ENCODE data around the gene HTT. TPM values are rescaled to one million over a fixed set of nuclear protein-coding genes. Genes with fewer than 3 reads are reported as not detected.
"Not testable (repeated sequence)": the region's sequence is repeated elsewhere in the genome, so short reads cannot be mapped to it uniquely, and the experiment has no call there.

The HTT gene
- total RNA-seq, 2 experiments from 2014 or later: 52.5 to 55.7 TPM

- ChIA-PET POLR2A (interaction anchor here (0.6 kb wide), 3 partner anchors 19 to 834 kb away, joined by 3 to 4 read pairs (median 3); no protein-coding TSS in a partner anchor), CTCF (interaction anchor here (0.8 kb wide), 1 partner anchor 64 kb away, joined by 3 read pairs; no protein-coding TSS in a partner anchor)
Observed at GRCh38 chr4:3073158-3074077, 1.1 kb upstream of the HTT start.

DNA sequence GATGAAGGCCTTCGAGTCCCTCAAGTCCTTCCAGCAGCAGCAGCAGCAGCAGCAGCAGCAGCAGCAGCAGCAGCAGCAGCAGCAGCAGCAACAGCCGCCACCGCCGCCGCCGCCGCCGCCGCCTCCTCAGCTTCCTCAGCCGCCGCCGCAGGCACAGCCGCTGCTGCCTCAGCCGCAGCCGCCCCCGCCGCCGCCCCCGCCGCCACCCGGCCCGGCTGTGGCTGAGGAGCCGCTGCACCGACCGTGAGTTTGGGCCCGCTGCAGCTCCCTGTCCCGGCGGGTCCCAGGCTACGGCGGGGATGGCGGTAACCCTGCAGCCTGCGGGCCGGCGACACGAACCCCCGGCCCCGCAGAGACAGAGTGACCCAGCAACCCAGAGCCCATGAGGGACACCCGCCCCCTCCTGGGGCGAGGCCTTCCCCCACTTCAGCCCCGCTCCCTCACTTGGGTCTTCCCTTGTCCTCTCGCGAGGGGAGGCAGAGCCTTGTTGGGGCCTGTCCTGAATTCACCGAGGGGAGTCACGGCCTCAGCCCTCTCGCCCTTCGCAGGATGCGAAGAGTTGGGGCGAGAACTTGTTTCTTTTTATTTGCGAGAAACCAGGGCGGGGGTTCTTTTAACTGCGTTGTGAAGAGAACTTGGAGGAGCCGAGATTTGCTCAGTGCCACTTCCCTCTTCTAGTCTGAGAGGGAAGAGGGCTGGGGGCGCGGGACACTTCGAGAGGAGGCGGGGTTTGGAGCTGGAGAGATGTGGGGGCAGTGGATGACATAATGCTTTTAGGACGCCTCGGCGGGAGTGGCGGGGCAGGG lies 568 bp downstream of the HTT start:
- ChIA-PET CTCF (interaction anchor here (0.6 to 0.7 kb wide), 2 partner anchors 47 to 60 kb away, joined by 3 read pairs; no protein-coding TSS in a partner anchor), POLR2A (interaction anchor here (0.6 kb wide), 2 partner anchors 33 to 278 kb away, joined by 3 read pairs; no protein-coding TSS in a partner anchor)

DNA sequence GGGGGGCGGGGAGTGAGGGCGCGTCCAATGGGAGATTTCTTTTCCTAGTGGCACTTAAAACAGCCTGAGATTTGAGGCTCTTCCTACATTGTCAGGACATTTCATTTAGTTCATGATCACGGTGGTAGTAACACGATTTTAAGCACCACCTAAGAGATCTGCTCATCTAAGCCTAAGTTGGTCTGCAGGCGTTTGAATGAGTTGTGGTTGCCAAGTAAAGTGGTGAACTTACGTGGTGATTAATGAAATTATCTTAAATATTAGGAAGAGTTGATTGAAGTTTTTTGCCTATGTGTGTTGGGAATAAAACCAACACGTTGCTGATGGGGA lies 1.1 kb downstream of the HTT start:
- POLR2A ChIA-PET: no interaction called here
- CTCF ChIA-PET: interaction anchor here (0.7 kb wide), 1 partner anchor 46 kb away, joined by 3 read pairs; no protein-coding TSS in a partner anchor

- ChIA-PET POLR2A (no interaction called here), CTCF (no interaction called here)
Observed at GRCh38 chr4:3077796-3078195, 3.3 kb downstream of the HTT start.

DNA sequence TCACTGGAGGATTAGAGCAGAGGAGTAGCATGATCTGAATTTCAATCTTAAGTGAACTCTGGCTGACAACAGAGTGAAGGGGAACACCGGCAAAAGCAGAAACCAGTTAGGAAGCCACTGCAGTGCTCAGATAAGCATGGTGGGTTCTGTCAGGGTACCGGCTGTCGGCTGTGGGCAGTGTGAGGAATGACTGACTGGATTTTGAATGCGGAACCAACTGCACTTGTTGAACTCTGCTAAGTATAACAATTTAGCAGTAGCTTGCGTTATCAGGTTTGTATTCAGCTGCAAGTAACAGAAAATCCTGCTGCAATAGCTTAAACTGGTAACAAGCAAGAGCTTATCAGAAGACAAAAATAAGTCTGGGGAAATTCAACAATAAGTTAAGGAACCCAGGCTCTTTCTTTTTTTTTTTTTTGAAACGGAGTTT lies 5.2 kb downstream of the HTT start:
- CTCF ChIA-PET: interaction anchor here (0.7 kb wide), 1 partner anchor 715 kb away, joined by 3 read pairs; no protein-coding TSS in a partner anchor

DNA sequence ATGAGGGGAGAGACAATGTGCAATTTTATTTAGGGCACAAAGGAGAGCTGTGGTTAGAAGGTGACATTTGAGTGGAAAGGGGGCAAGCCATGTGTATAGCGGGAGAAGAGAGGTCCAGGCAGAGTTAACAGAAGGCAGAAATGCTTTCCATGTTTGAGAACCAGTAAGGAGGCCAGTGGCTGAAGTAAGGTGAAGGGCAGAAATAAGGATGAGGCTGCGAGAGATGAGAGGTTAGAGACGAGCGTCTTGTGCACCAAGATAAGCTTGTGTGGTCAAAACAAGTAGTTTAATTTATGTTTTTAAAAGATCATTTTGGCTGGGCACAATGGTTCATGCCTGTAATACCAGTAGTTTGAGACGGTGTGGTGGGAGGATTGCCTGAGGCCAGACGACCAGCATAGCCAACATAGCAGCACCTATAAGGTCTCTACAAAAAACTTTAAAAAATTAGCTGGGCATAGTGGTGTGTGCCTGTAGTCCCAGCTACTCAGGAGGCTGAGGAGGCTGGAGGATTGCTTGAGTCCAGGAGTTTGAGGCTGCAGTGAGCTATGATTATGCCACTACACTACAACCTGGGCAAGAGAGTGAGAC lies 8.5 kb downstream of the HTT start:
- ChIA-PET POLR2A (interaction anchor here (0.6 kb wide), 1 partner anchor 129 kb away, joined by 4 read pairs; no protein-coding TSS in a partner anchor), CTCF (interaction anchor here (1.3 kb wide), 1 partner anchor 24 kb away, joined by 3 read pairs; no protein-coding TSS in a partner anchor)

More for the DNA sequence above, 5.2 kb downstream of the HTT start:
- POLR2A ChIA-PET: no interaction called here

GRCh38 chr4:3083732-3084131 lies 9.3 kb downstream of the HTT start:
- CTCF ChIA-PET: interaction anchor here (1.3 kb wide), 1 partner anchor 23 kb away, joined by 3 read pairs; no protein-coding TSS in a partner anchor
- POLR2A ChIA-PET: no interaction called here

GRCh38 chr4:3085948-3086670 lies 11.6 kb downstream of the HTT start:
- ChIA-PET CTCF (no interaction called here), POLR2A (no interaction called here)

DNA sequence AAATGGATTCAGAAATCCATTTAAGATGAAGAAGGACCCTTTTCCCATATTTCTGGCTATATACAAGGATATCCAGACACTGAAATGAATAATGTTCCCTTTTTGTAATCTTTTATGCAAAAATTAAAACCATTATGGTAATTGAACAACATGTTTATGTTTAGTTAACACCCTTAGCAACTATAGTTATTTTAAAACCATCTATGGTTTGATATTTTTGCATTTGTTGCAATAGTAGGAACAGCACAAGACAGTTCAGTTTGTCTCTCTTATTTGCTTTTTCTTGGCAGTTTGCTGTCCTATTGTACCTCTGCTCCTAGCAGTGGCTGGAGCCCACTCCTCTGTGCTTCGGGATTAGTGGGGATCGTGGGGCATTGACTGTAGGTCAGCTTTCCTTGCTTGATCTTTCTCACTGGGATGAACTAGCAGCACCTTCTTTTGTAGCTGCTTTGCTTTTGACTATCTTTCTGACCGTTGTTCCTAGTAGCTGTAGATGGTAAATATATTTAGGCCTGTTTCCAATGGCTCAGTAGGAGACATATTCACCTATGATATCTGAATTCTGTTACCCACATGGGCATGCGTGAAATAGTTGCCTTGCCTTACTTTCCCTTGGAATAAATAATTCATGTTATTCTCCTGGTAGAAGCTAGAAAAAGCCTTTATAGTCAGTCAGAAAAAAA lies 12.8 kb downstream of the HTT start:
- POLR2A ChIA-PET: no interaction called here
- CTCF ChIA-PET: no interaction called here

GRCh38 chr4:3091464-3091863 lies 17.0 kb downstream of the HTT start:
- POLR2A ChIA-PET: no interaction called here

DNA sequence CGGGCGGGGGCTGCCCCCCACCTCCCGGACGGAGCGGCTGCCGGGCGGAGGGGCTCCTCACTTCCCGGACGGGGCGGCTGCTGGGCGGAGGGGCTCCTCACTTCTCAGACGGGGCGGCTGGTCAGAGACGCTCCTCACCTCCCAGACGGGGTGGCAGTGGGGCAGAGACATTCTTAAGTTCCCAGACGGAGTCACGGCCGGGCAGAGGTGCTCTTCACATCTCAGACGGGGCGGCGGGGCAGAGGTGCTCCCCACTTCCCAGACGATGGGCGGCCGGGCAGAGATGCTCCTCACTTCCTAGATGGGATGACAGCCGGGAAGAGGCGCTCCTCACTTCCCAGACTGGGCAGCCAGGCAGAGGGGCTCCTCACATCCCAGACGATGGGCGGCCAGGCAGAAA lies 20.2 kb downstream of the HTT start:
- CTCF ChIA-PET, POLR2A ChIA-PET: not testable (repeated sequence)

More at GRCh38 chr4:3091464-3091863, 17.0 kb downstream of the HTT start:
- CTCF ChIA-PET: no interaction called here

DNA sequence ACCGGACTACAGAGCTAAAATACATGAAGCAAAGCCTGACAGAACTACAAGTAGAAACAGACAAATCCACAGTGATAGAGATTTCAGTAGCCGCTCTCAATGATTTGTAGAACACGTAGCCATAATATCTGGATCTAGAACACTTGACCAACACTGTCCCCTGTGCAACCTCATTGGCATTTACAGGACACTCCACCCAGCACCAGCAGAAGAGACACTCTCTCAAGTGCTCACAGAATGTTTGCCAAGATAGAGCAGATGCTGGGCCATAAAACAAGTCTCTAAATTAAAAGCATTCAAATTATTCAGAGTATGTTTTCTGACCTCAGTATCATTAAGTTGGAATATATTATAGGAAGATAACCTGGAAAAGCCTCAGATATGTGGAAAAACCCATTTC lies 21.7 kb downstream of the HTT start:
- ChIA-PET POLR2A (no interaction called here), CTCF (no interaction called here)

GRCh38 chr4:3098346-3098745 lies 23.9 kb downstream of the HTT start:
- POLR2A ChIA-PET: no interaction called here
- CTCF ChIA-PET: no interaction called here

GRCh38 chr4:3106339-3107186 lies 32.1 kb downstream of the HTT start:
- ChIA-PET POLR2A (no interaction called here), CTCF (interaction anchor here (0.6 to 1.5 kb wide), 9 partner anchors 17 to 1921 kb away, joined by 3 to 6 read pairs (median 3); no protein-coding TSS in a partner anchor)

GRCh38 chr4:3107271-3107670 lies 32.8 kb downstream of the HTT start:
- ChIA-PET CTCF (interaction anchor here (0.6 to 1.5 kb wide), 10 partner anchors 16 to 1922 kb away, joined by 3 to 6 read pairs (median 3); no protein-coding TSS in a partner anchor), POLR2A (no interaction called here)

GRCh38 chr4:3107691-3108121 lies 33.2 kb downstream of the HTT start:
- CTCF ChIA-PET: interaction anchor here (0.6 to 1.5 kb wide), 5 partner anchors 24 to 373 kb away, joined by 3 to 6 read pairs (median 3); no protein-coding TSS in a partner anchor
- POLR2A ChIA-PET: no interaction called here

GRCh38 chr4:3108211-3108610 lies 33.7 kb downstream of the HTT start:
- CTCF ChIA-PET: interaction anchor here (0.6 to 1.5 kb wide), 4 partner anchors 31 to 373 kb away, joined by 3 to 6 read pairs (median 4); no protein-coding TSS in a partner anchor
- POLR2A ChIA-PET: no interaction called here

All from activated CD8-positive, alpha-beta memory T cell treated with anti-CD3 and anti-CD28 coated beads for 36 hours (primary cell).